GM19397 (cell line): ENCODE data around the gene GDI1.

Experiments
- ATAC-seq: cut with Tn5 transposase; IDR thresholded peaks from one replicate; pipeline ENCODE4 v1.9.1; 2021; ENCODE audit warnings: mild to moderate bottlenecking, moderate library complexity; ENCODE audit not compliant: unreplicated experiment

The GDI1 gene

GRCh38 chrX:154477891-154478477, 41.0 kb downstream of the GDI1 start:
- ATAC-seq, result no peak

- peak; percentile 91 for ATAC-seq
Observed at GRCh38 chrX:154478728-154479622, 42.0 kb downstream of the GDI1 start, which contains the start of gene LAGE3. Gene LAGE3 (minus strand): TSS chrX:154479281. CDS start chrX:154478915, 366 bp downstream.

- ATAC-seq, result no peak
Observed at GRCh38 chrX:154481195-154481594, 44.2 kb downstream of the GDI1 start.

- no peak for ATAC-seq
Observed at GRCh38 chrX:154481911-154482601, 45.1 kb downstream of the GDI1 start.

- no peak for ATAC-seq
Observed at GRCh38 chrX:154482786-154483185, 45.8 kb downstream of the GDI1 start.

GRCh38 chrX:154483325-154483724, 46.4 kb downstream of the GDI1 start:
- no peak for ATAC-seq

- no peak for ATAC-seq
Observed at GRCh38 chrX:154484255-154485149, 47.5 kb downstream of the GDI1 start.

GRCh38 chrX:154485150-154486051, 48.4 kb downstream of the GDI1 start:
- no peak for ATAC-seq

GRCh38 chrX:154486052-154486395, 49.1 kb downstream of the GDI1 start:
- ATAC-seq, result no peak

- ATAC-seq, result no peak
Observed at GRCh38 chrX:154486396-154487207, 49.6 kb downstream of the GDI1 start, which contains the start of gene UBL4A. Gene UBL4A (minus strand): TSS chrX:154486615. CDS start chrX:154486584, 31 bp downstream.

- ATAC-seq, result no peak
Observed at GRCh38 chrX:154487518-154488290, 50.8 kb downstream of the GDI1 start.

GRCh38 chrX:154488336-154489075, 51.6 kb downstream of the GDI1 start:
- no peak for ATAC-seq

- ATAC-seq, result no peak
Observed at GRCh38 chrX:154489182-154489581, 52.2 kb downstream of the GDI1 start.

GRCh38 chrX:154490021-154490413, 53.1 kb downstream of the GDI1 start:
- ATAC-seq, result peak; percentile 24

- peak; percentile 73 for ATAC-seq
Observed at GRCh38 chrX:154490414-154491083, 53.6 kb downstream of the GDI1 start, which contains the start of gene SLC10A3. Gene SLC10A3 (minus strand): TSS chrX:154490629. CDS start chrX:154488940, 1,689 bp downstream.
